Stimulated activated CD4-positive, alpha-beta T cell treated with anti-CD3 and anti-CD28 coated beads, TNF-alpha, amount 100 ng/mL, for 24 hours (primary cell): ENCODE measurements around the gene NFS1.

Experiments used
- DNase-seq, 3 experiments: peaks; one replicate each; pipeline ENCODE4 v3.0.0-alpha.2; 2020; ENCODE audit warnings: low read depth in 3 of 3

NFS1 gene

GRCh38 chr20:35641743-35642142 lies 57.4 kb downstream of the NFS1 start:
- no peak for DNase-seq

DNA sequence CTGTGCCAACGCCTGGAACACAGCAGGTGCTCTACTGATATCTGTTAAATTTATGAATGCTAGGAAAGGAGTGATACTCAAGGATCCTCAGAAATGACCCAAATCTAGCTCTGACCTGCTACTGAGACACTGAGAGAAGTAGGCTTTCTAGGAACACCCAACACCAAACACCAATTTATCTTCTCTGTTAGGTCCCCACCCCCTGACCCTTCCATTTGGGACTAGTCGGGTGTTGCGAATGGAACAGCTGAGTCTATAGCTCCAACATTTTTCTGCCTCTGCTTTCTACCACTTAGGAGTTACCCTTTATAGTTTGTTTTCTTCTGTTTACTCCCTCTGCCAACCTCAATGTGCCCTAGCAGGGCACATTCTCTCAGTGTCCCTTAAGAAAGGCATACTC lies 58.4 kb downstream of the NFS1 start:
- no peak for DNase-seq

DNA sequence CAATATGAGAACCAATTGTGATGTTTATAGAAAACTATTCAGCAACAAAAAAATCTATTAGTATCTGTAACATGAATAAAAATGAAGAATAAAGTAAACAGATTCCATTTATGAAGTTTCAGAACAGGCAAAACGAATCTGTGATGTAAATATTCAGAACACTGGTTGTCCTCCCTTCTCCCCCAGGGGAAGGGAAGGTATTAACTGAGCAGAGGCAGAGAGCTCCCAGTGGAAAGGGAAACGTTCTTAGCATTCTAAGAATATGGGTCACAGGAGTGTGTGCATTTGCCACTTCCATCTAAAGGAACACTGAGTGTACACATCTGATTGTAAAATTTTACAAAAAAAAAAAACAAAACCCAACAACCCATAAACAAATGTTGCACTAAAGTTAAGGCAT lies 60.4 kb downstream of the NFS1 start:
- no peak for DNase-seq

DNA sequence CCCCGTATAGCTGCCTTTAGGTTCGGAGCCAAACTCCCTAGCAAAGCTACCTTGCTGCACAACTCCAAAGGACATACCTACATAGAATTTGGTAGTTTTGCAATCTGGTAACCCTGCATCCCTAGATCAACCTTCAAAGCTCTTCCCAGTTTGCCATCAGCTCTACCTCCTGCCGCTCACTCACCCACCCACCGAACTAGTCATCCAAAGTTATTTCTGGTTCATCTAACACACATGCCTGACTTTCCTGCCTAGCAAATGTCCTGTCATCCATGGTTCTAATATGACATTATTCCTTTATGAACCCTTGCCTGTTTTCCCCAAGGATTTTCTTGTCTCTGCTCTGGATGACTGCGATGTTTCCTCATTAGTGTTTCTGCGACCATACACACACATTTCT lies 61.9 kb downstream of the NFS1 start:
- no peak for DNase-seq

GRCh38 chr20:35636095-35636494 lies 63.1 kb downstream of the NFS1 start:
- no peak for DNase-seq

DNA sequence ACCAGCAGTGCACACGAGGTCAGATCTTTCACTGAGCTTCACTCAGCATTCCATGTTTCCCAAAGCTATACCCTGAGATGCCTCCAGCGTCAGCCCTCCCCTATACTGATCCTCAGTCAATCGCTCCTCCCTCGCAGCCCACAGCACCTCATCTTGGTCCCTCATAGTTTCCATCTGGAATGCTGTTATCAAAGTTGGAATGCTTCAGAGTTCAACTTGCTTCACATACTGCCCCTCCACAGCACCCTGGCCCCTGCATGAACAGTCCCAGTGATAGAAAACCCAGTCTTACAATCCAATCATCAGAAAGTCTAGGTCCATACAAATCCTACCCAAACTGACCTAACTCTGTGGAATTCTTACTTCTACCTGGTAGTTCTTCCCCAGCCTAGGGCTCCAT lies 63.5 kb downstream of the NFS1 start:
- no peak for DNase-seq

DNA sequence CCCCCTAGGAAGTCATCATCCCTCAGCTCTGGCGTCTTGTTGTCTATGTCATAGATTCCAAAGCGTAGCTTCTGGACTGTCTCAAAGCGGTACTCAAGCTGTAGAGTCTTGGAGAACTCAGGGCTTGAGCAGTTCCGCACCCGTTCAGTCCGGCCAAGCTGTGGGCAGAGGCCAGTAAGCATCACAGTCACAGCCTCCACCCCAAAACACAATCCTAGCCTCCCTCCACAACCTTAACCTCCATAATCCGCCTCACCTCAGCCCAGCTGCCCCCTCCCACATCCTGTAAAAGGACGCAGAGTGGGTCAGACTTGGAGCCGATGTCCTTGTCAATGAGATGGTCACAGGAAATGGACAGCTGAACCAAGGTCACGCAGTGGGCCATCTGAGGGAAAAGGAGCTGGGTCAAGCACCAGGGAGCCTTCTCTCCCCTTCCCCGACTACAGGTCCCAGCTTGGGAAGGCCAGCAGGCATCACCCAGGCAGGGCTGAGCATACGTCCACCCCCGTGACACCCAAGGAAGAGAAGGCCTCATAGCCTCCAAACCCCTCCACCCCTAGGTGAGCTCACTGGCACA lies 66.5 kb downstream of the NFS1 start:
- no peak for DNase-seq

- DNase-seq: no peak
Measured at GRCh38 chr20:35630636-35631035, 68.5 kb downstream of the NFS1 start.

GRCh38 chr20:35629427-35630145 lies 69.6 kb downstream of the NFS1 start:
- no peak for DNase-seq

- no peak for DNase-seq
Measured at GRCh38 chr20:35627121-35627520, 72.0 kb downstream of the NFS1 start.

- no peak for DNase-seq
Measured at GRCh38 chr20:35626386-35627001, 72.7 kb downstream of the NFS1 start.

GRCh38 chr20:35625584-35626385 lies 73.4 kb downstream of the NFS1 start:
- DNase-seq: no peak

- no peak for DNase-seq
Measured at GRCh38 chr20:35621560-35621946, 77.6 kb downstream of the NFS1 start.

DNA sequence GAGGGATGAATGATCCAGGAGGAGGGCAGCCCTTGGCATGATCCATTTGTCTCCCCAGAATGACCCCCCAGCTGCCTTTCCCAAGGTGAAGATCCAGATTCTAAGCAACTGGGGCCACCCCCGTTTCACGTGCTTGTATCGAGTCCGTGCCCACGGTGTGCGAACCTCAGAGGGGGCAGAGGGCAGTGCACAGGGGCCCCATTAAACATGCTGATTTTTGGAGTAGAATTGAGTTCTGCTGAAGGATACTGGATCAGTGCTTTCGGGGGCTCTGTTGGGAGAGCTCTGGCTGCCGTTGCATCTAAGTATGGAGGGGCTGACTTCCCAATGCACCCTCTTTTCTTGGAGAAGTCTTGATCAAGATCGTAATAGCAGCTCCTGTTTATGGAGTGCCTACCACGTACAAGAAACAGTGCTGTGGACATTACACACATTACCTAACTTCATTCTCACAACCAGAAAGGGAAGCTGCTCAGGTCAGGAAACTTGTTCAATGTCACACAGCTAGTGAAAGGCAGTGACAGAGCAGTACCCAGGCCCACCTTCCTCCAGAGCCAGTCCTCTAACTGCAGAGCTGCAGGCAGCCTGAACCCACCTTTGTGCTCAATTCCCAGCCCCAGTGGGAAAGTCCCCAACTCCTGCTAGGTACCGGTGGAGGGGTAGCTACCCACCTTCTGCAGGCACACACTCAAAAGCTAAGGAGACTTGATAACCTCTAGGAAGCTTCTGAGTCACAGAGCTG lies 78.2 kb downstream of the NFS1 start:
- no peak for DNase-seq

DNA sequence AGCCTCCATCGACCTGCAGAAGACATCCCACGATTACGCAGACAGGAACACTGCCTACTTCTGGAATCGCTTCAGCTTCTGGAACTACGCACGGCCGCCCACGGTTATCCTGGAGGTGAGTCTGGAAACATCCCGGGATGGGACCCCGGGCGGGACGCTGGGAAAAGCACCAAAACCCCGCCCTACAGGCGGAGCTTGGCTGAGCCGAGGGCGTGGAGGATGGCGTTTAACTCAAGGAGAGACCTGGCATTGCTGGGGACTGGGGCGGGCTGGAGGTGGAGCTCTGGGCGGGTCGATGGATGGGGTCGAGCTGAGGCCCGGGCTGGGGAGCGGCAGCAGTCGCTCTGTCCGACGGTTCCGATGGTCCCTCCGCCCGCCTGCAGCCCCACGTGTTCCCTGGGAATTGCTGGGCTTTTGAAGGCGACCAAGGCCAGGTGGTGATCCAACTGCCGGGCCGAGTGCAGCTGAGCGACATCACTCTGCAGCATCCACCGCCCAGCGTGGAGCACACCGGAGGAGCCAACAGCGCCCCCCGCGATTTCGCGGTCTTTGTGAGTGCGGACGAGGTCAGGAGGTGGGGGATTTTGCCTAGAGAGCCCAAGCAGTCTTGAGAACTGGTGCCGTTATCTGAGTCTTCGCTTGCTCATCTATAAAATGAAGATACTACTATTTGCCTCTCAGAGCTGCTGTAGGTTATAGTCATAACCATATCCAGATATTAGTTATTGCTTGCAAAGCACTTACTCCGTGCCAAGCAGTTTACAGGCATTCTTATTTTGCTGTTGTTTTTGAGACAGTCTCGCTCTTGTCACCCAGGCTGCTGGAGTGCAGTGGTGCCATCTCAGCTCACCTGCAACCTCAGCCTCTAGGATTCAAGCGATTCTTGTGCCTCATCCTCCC lies 79.7 kb downstream of the NFS1 start:
- peak; percentile 57 to 77 (median 59) for DNase-seq

DNA sequence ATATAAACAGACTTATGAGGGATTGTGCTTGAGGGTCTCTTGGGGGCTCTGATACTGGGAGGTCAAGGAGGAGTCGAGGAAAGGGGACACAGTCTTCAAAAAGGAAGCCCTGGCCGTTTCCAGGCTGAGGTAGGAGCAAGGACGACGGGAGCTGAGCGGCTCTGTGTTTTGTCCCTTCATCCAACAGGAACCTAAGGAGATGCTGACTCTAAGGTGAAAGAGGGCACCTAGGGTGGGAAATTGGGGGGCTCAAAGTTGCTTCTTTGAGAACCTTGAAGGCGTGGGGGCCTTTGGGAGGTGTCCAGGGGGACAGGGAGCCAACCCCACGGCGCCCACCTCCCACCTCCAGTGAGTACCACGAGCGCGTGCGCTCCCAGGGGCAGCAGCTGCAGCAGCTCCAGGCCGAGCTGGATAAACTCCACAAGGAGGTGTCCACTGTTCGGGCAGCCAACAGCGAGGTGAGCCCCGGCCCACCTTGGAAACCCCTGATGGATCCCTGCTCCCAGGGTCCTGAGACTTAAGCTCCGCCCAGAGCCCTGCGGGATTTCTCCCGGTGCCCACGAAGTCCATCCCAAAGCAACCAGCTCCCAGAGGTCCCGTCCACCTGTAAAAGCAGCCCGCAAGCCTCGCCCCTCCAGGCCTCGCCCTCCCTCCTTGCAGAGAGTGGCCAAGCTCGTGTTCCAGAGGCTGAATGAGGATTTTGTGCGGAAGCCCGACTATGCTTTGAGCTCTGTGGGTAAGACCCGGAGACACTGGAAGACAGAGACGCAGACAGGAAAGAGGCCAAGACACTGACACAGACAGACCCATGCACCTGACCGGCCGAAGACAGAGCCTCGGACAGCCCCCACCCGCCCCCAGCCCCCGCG lies 80.7 kb downstream of the NFS1 start:
- DNase-seq: no peak
